Mucosa of descending colon (tissue), 3 donors: ENCODE measurements around the gene ONECUT2. TPM values are rescaled to one million over a fixed set of nuclear protein-coding genes. Genes with fewer than 3 reads are reported as not detected.
A peak's percentile ranks its signal among the peaks of the same experiment; 100 is the strongest.

Experiments
- ATAC-seq: fragments of 200-7000 bp; cut with Tn5 transposase; one replicate; pipeline ENCODE4 v1.9.1; 2020; ENCODE audit warnings: mild to moderate bottlenecking, moderate library complexity
- DNase-seq, 3 donors: peaks; one replicate each; pipeline ENCODE4 v3.0.0-alpha.2; 2020
- H3K36me3 ChIP-seq: fragments of 200-600 bp; one replicate; pipeline ENCODE4 v1.8.0; 2021; ENCODE audit warnings: low read depth, mild to moderate bottlenecking
- H3K4me1 ChIP-seq: fragments of 200-600 bp; one replicate; pipeline ENCODE4 v1.8.0; 2021; ENCODE audit warnings: low read depth, mild to moderate bottlenecking
- H3K4me3 ChIP-seq: fragments of 200-600 bp; one replicate; pipeline ENCODE4 v1.8.0; 2021; ENCODE audit warnings: mild to moderate bottlenecking
- H3K9me3 ChIP-seq: fragments of 200-600 bp; one replicate; pipeline ENCODE4 v1.8.0; 2021; ENCODE audit warnings: mild to moderate bottlenecking
- intact Hi-C, 2 donors: fragments of 100-400 bp; cut with DNase I in 1 of 2; cut with micrococcal nuclease in 1 of 2; formaldehyde crosslinking; loops; one replicate each; pipeline versions ENCODE4 v1.11.0 to v1.11.1; 2022; cut with DNase I, micrococcal nuclease
- total RNA-seq, 3 donors: library from RNA; stranded (reverse); fragmentation: NEBNext Ultra II Directional in 2 of 3; extraction: Animal tissue kit (Norgen Biotek cat#: 25700) in 2 of 3; gene quantifications; one replicate each; pipeline versions ENCODE4 v1.2.1 to v1.2.4, GENCODE V29; 2021 to 2023
- TF ChIP-seq, protein P1 (sequence below): fragments of 200-600 bp; IDR thresholded peaks from one replicate; pipeline ENCODE4 v1.8.0; 2022; ENCODE audit warnings: antibody characterized with exemption, mild to moderate bottlenecking
- donor health status: DM: no; HTN: no; CAD: no; lungs with moderate emphysema.
- donor health status: DM: no; HTN: no; CAD: no.
- donor health status: DM: no; HTN: yes; CAD: no.

ONECUT2 gene
- total RNA-seq, 3 donors from 2014 or later = 0.06 to 0.87 (median 0.14) TPM

DNA sequence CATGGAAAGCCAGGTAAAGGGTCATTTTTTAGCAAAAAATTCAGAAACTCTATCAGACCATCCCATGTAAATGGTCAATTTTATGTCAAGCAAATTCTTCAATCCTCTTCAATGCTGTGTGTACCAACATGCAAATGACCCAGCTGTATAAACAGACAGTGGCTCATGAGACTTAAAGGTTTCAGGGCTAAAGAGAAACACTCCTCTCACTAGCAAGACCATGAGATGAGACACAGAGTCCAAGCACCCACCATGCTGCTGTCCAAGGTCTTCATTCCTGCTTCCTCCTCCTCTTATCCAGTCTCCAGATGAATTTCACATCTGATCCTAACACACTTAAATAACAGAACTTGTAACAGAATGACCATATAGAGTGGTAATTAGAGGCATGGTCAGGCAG is 30.8 kb upstream of the ONECUT2 start:
- DNase-seq = no peak
- Histone ChIP-seq H3K4me1 (no peaks in the 10 kb centered on the region), H3K9me3 (no peaks in the 10 kb centered on the region), H3K36me3 (no peaks in the 10 kb centered on the region), H3K4me3 (no peak overlapping the region)
- ATAC-seq = no peak
- TF ChIP-seq, protein P1, sequence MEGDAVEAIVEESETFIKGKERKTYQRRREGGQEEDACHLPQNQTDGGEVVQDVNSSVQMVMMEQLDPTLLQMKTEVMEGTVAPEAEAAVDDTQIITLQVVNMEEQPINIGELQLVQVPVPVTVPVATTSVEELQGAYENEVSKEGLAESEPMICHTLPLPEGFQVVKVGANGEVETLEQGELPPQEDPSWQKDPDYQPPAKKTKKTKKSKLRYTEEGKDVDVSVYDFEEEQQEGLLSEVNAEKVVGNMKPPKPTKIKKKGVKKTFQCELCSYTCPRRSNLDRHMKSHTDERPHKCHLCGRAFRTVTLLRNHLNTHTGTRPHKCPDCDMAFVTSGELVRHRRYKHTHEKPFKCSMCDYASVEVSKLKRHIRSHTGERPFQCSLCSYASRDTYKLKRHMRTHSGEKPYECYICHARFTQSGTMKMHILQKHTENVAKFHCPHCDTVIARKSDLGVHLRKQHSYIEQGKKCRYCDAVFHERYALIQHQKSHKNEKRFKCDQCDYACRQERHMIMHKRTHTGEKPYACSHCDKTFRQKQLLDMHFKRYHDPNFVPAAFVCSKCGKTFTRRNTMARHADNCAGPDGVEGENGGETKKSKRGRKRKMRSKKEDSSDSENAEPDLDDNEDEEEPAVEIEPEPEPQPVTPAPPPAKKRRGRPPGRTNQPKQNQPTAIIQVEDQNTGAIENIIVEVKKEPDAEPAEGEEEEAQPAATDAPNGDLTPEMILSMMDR = no peak
- intact Hi-C loops = no loop called here

DNA sequence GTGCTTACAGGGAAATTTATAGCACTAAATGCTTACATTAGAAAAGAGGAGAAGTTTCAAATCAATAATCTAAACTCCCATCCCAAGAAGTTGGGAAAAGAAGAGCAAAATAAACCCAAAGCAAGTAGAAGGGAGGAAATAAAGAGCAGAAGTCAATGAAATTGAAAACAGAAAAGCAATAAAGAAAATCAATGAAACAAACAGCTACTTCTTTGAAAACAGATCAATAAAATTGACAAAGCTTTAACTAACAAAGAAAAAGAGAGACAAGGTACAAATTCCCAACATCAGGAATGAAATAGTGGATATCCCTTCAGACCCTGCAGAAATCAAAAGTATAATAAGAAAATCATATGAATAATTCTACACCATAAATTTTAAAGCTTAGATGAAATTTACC is 25.5 kb upstream of the ONECUT2 start:
- intact Hi-C loops = loop anchor here in 1 of 2 donors (10.0 kb wide), 1 partner anchor 55 kb away; the partner anchor contains the start of gene ST8SIA3
- DNase-seq (no peak), ATAC-seq (no peak)
- no peaks in the 10 kb centered on the region for H3K36me3 ChIP-seq
- TF ChIP-seq, protein P1 = no peak
- no peak overlapping the region for H3K4me3 ChIP-seq
- no peaks in the 10 kb centered on the region for H3K9me3 ChIP-seq
- H3K4me1 ChIP-seq = no peaks in the 10 kb centered on the region

- intact Hi-C loops = loop anchor here in 1 of 2 donors (10.0 kb wide), 1 partner anchor 56 kb away; the partner anchor contains the start of gene ST8SIA3
- Histone ChIP-seq H3K4me3 (no peak overlapping the region), H3K36me3 (no peaks in the 10 kb centered on the region), H3K4me1 (no peaks in the 10 kb centered on the region), H3K9me3 (no peaks in the 10 kb centered on the region)
- TF ChIP-seq, protein P1 = no peak
- ATAC-seq (no peak), DNase-seq (no peak)
Measured at GRCh38 chr18:57410749-57411148, 24.4 kb upstream of the ONECUT2 start.

DNA sequence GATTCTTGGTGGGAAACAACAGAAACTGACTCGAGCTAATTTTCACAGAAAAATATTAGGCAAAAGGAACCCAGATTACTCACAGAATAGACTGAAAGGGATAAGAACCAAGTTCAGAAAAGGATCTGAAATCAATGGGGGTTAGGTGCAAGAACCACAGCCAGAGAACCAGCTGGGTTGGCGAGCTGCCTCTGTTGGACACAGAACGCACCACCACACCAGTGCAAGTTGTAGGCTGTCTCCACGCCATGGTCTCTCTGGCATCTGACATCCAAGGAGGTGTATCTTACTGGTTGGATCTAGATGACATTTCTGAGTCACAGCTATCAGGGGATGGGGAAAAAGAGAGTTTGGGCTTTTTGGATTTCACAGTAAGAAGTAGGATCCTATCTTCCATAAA is 18.6 kb upstream of the ONECUT2 start:
- Histone ChIP-seq H3K4me1 (no peaks in the 10 kb centered on the region), H3K9me3 (no peaks in the 10 kb centered on the region), H3K4me3 (no peak overlapping the region), H3K36me3 (no peaks in the 10 kb centered on the region)
- intact Hi-C loops = loop anchor here in 1 of 2 donors (10.0 kb wide), 1 partner anchor 62 kb away; the partner anchor contains the start of gene ST8SIA3
- ATAC-seq (no peak), DNase-seq (no peak)
- TF ChIP-seq, protein P1 = no peak

- intact Hi-C loops = no loop called here
- Histone ChIP-seq H3K9me3 (no peaks in the 10 kb centered on the region), H3K4me1 (no peaks in the 10 kb centered on the region), H3K36me3 (no peaks in the 10 kb centered on the region), H3K4me3 (no peak overlapping the region)
- TF ChIP-seq, protein P1 = no peak
- ATAC-seq (peak; percentile 67), DNase-seq (no peak)
Measured at GRCh38 chr18:57422313-57422872, 12.8 kb upstream of the ONECUT2 start.
